Measurements from ENCODE around the gene TOR1AIP2.

The TOR1AIP2 gene

DNA sequence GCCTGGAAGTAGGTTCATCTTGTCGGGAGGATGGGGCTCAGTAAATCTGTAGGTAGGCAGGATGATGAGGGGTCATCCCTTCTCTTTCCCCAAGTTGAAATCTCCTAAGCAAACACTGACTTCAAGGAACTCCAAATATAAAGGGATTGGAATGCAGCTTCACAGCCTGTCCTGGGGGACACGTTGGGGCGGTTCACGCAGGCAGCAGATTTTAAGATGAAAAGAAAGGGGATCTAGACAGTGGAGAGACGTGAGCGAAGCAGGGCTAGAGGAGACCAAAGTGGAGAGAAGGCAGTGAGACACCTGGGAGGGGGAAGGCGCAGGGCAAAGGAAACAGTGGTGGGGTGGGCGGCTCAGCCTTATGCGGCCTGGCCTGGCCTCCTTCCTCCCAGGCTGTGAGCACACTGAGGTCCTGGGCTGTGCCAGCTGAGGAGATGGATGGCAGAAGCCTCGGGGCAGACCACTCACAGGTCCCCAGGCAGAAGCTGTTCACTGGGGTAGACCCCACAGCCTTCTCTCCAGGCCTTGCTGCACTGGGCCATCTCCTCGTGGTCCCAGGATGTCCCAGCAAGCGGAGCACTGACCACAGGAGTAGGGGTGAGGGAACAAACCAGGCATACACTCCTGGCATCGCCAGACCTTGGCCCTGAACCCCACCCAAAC, 51.7 kb downstream of the TOR1AIP2 start:
- ATAC-seq = peak; percentile 16; the same call in 2 of the 3 replicates
- TF ChIP-seq OSR1 (CRISPR knock-in tag; IDR thresholded peaks at IDR 0.05) (no peak), TOX (CRISPR knock-in tag; IDR thresholded peaks at IDR 0.05; ENCODE audit: borderline replicate concordance) (no peak), ARNTL (CRISPR knock-in tag; IDR thresholded peaks at IDR 0.05; ENCODE audit: borderline replicate concordance, low read depth) (no peak), SNAI2 (CRISPR knock-in tag; IDR thresholded peaks at IDR 0.05) (no peak), TCF4 (CRISPR knock-in tag; IDR thresholded peaks at IDR 0.05; ENCODE audit: borderline replicate concordance) (no peak), GLIS3 (CRISPR knock-in tag; IDR thresholded peaks at IDR 0.05) (no peak), CSDC2 (CRISPR knock-in tag; IDR thresholded peaks at IDR 0.05) (no peak), ZNF70 (CRISPR knock-in tag; IDR thresholded peaks at IDR 0.05) (no peak), BACH2 (CRISPR knock-in tag; IDR thresholded peaks at IDR 0.05; ENCODE audit: borderline replicate concordance) (no peak), ZFP3 (CRISPR knock-in tag; IDR thresholded peaks at IDR 0.05) (no peak)
- TF ChIP-seq, protein P1, sequence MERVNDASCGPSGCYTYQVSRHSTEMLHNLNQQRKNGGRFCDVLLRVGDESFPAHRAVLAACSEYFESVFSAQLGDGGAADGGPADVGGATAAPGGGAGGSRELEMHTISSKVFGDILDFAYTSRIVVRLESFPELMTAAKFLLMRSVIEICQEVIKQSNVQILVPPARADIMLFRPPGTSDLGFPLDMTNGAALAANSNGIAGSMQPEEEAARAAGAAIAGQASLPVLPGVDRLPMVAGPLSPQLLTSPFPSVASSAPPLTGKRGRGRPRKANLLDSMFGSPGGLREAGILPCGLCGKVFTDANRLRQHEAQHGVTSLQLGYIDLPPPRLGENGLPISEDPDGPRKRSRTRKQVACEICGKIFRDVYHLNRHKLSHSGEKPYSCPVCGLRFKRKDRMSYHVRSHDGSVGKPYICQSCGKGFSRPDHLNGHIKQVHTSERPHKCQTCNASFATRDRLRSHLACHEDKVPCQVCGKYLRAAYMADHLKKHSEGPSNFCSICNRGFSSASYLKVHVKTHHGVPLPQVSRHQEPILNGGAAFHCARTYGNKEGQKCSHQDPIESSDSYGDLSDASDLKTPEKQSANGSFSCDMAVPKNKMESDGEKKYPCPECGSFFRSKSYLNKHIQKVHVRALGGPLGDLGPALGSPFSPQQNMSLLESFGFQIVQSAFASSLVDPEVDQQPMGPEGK (CRISPR knock-in tag; IDR thresholded peaks at IDR 0.05; ENCODE audit: borderline replicate concordance) = no peak
- TF ChIP-seq, protein P2, sequence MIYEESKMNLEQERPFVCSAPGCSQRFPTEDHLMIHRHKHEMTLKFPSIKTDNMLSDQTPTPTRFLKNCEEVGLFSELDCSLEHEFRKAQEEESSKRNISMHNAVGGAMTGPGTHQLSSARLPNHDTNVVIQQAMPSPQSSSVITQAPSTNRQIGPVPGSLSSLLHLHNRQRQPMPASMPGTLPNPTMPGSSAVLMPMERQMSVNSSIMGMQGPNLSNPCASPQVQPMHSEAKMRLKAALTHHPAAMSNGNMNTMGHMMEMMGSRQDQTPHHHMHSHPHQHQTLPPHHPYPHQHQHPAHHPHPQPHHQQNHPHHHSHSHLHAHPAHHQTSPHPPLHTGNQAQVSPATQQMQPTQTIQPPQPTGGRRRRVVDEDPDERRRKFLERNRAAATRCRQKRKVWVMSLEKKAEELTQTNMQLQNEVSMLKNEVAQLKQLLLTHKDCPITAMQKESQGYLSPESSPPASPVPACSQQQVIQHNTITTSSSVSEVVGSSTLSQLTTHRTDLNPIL (CRISPR knock-in tag; IDR thresholded peaks at IDR 0.05; ENCODE audit: low read depth) = no peak

DNA sequence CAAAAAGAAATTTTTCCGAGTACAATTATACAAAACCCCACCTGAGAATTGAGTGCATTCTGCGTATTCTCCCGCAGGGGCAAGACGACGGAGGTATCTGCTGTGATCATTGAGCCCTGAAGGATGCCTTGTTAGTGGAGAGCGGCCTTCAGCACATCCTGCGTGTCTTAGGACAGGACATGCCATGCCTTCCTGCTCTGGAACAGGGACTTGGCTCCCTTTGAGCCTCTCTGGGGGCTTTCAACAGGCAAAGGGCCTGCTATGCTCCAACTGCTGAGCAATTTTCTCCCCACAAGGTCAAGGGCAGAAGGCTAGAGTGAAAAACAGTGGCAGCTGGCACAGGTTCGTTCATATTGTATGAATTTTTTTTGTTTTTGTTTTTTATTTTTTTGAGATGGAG, 52.4 kb downstream of the TOR1AIP2 start:
- ATAC-seq = no peak
- no peak for TF ChIP-seq PPARA (CRISPR knock-in tag; IDR thresholded peaks at IDR 0.05; ENCODE audit: borderline replicate concordance)

DNA sequence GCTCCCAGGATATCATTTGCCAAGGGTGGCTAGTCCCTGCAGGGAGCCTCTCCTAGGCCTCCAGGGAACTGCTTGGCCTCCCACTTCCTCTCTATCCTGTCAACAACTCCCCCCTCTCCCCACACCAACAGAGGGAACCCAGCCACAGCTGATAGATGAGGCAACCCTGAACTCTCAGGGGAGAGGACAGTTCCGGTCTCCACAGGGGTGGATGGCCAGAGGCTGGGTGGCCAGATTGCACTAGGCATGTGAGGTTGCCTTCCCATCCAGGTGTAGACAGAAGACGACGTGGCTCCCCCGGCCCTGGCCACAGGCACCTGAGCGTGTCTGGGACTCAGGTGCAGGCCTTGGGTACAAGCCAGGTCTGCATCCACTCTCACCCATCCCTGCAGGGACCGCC, 53.3 kb downstream of the TOR1AIP2 start:
- TF ChIP-seq SNAI2 (CRISPR knock-in tag; IDR thresholded peaks at IDR 0.05) (no peak), RARB (CRISPR knock-in tag; IDR thresholded peaks at IDR 0.05) (no peak), ESRRG (CRISPR knock-in tag; IDR thresholded peaks at IDR 0.05) (no peak), PPARA (CRISPR knock-in tag; IDR thresholded peaks at IDR 0.05; ENCODE audit: borderline replicate concordance) (no peak), ZNF565 (CRISPR knock-in tag; conservative IDR thresholded peaks at IDR 0.05; ENCODE audit: low read depth) (no peak), CSDC2 (CRISPR knock-in tag; IDR thresholded peaks at IDR 0.05) (no peak), TOX (CRISPR knock-in tag; IDR thresholded peaks at IDR 0.05; ENCODE audit: borderline replicate concordance) (no peak), GLIS3 (CRISPR knock-in tag; IDR thresholded peaks at IDR 0.05) (no peak), ZNF8 (CRISPR knock-in tag; IDR thresholded peaks at IDR 0.05) (no peak), ZC3H10 (CRISPR knock-in tag; IDR thresholded peaks at IDR 0.05) (no peak), BACH2 (CRISPR knock-in tag; IDR thresholded peaks at IDR 0.05; ENCODE audit: borderline replicate concordance) (no peak), ZFP3 (CRISPR knock-in tag; IDR thresholded peaks at IDR 0.05) (no peak), OSR1 (CRISPR knock-in tag; IDR thresholded peaks at IDR 0.05) (no peak)
- TF ChIP-seq, protein P1 (CRISPR knock-in tag; IDR thresholded peaks at IDR 0.05; ENCODE audit: borderline replicate concordance) = no peak
- TF ChIP-seq, protein P3, sequence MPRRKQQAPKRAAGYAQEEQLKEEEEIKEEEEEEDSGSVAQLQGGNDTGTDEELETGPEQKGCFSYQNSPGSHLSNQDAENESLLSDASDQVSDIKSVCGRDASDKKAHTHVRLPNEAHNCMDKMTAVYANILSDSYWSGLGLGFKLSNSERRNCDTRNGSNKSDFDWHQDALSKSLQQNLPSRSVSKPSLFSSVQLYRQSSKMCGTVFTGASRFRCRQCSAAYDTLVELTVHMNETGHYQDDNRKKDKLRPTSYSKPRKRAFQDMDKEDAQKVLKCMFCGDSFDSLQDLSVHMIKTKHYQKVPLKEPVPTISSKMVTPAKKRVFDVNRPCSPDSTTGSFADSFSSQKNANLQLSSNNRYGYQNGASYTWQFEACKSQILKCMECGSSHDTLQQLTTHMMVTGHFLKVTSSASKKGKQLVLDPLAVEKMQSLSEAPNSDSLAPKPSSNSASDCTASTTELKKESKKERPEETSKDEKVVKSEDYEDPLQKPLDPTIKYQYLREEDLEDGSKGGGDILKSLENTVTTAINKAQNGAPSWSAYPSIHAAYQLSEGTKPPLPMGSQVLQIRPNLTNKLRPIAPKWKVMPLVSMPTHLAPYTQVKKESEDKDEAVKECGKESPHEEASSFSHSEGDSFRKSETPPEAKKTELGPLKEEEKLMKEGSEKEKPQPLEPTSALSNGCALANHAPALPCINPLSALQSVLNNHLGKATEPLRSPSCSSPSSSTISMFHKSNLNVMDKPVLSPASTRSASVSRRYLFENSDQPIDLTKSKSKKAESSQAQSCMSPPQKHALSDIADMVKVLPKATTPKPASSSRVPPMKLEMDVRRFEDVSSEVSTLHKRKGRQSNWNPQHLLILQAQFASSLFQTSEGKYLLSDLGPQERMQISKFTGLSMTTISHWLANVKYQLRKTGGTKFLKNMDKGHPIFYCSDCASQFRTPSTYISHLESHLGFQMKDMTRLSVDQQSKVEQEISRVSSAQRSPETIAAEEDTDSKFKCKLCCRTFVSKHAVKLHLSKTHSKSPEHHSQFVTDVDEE (CRISPR knock-in tag; IDR thresholded peaks at IDR 0.05) = no peak
- TF ChIP-seq, protein P4, sequence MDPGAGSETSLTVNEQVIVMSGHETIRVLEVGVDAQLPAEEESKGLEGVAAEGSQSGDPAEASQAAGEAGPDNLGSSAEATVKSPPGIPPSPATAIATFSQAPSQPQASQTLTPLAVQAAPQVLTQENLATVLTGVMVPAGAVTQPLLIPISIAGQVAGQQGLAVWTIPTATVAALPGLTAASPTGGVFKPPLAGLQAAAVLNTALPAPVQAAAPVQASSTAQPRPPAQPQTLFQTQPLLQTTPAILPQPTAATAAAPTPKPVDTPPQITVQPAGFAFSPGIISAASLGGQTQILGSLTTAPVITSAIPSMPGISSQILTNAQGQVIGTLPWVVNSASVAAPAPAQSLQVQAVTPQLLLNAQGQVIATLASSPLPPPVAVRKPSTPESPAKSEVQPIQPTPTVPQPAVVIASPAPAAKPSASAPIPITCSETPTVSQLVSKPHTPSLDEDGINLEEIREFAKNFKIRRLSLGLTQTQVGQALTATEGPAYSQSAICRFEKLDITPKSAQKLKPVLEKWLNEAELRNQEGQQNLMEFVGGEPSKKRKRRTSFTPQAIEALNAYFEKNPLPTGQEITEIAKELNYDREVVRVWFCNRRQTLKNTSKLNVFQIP (CRISPR knock-in tag; IDR thresholded peaks at IDR 0.05; ENCODE audit: borderline replicate concordance, low read depth) = no peak
- TF ChIP-seq, protein P2 (CRISPR knock-in tag; IDR thresholded peaks at IDR 0.05; ENCODE audit: low read depth) = no peak
- ATAC-seq = no peak

All from SK-N-SH treated with all-trans-retinoic acid at 6 μM for 48 hours (cell line).